GM19467 (cell line): Measurements from ENCODE around the gene HEMGN.

ENCODE experiments used
- ATAC-seq: cut with Tn5 transposase; IDR thresholded peaks from one replicate; pipeline ENCODE4 v1.9.1; 2021; ENCODE audit warnings: mild to moderate bottlenecking, moderate library complexity; ENCODE audit not compliant: unreplicated experiment

Gene HEMGN

GRCh38 chr9:97934321-97935115, 3.5 kb downstream of the HEMGN start:
- ATAC-seq = no peak

- ATAC-seq = no peak
Measured at GRCh38 chr9:97933297-97933998, 4.5 kb downstream of the HEMGN start.

GRCh38 chr9:97930972-97931371, 7.0 kb downstream of the HEMGN start:
- no peak for ATAC-seq

- ATAC-seq = no peak
Measured at GRCh38 chr9:97928986-97929604, 8.9 kb downstream of the HEMGN start.

- ATAC-seq = no peak
Measured at GRCh38 chr9:97925497-97926334, 12.3 kb downstream of the HEMGN start.

GRCh38 chr9:97924386-97924785, 13.6 kb downstream of the HEMGN start:
- ATAC-seq = no peak

GRCh38 chr9:97923529-97924108, 14.4 kb downstream of the HEMGN start:
- peak; percentile 32 for ATAC-seq

- ATAC-seq = peak; percentile 81
Measured at GRCh38 chr9:97921959-97922724, 15.8 kb downstream of the HEMGN start, which contains the start of gene TRMO. TSS of gene TRMO (minus strand) at chr9:97922500. CDS start at chr9:97922493, 7 bp downstream.

GRCh38 chr9:97919217-97919813, 18.7 kb downstream of the HEMGN start:
- ATAC-seq = no peak

- no peak for ATAC-seq
Measured at GRCh38 chr9:97918611-97919010, 19.4 kb downstream of the HEMGN start.

GRCh38 chr9:97911970-97912369, 26.0 kb downstream of the HEMGN start:
- no peak for ATAC-seq

GRCh38 chr9:97911528-97911927, 26.4 kb downstream of the HEMGN start:
- ATAC-seq = no peak

GRCh38 chr9:97910357-97910756, 27.6 kb downstream of the HEMGN start:
- ATAC-seq = no peak

GRCh38 chr9:97908705-97909104, 29.3 kb downstream of the HEMGN start:
- no peak for ATAC-seq

- ATAC-seq = no peak
Measured at GRCh38 chr9:97907632-97908031, 30.3 kb downstream of the HEMGN start.

GRCh38 chr9:97907046-97907445, 30.9 kb downstream of the HEMGN start:
- ATAC-seq = no peak

GRCh38 chr9:97906236-97906831, 31.6 kb downstream of the HEMGN start:
- no peak for ATAC-seq

GRCh38 chr9:97905228-97905627, 32.7 kb downstream of the HEMGN start:
- no peak for ATAC-seq

GRCh38 chr9:97904725-97905124, 33.2 kb downstream of the HEMGN start:
- ATAC-seq = no peak
